Thymus (tissue), 11 donors: Measurements from ENCODE around the gene HOTAIR. TPM values are rescaled to one million over a fixed set of nuclear protein-coding genes. Genes with fewer than 3 reads are reported as not detected.
A peak's percentile ranks its signal among the peaks of the same experiment; 100 is the strongest.

ENCODE experiments used
- DNase-seq, 9 donors: peaks; one replicate each; pipeline ENCODE4 v3.0.0-alpha.2; 2013; ENCODE audit warnings: low spot score in 9 of 9, low read depth in 6 of 9, missing footprints in 1 of 9
- H3K27ac ChIP-seq, 2 donors: one replicate each; pipeline ENCODE4 v1.5.1; 2013; ENCODE audit warnings: control low read depth in 1 of 2, low read depth in 1 of 2, low read length in 1 of 2, mild to moderate bottlenecking in 1 of 2, moderate library complexity in 1 of 2
- H3K27me3 ChIP-seq, 2 donors: one replicate each; pipeline ENCODE4 v1.5.1; 2013; ENCODE audit warnings: low read length in 1 of 2; ENCODE audit not compliant: control insufficient read depth in 2 of 2, insufficient read depth in 1 of 2
- H3K36me3 ChIP-seq, 2 donors: one replicate each; pipeline ENCODE4 v1.5.1; 2013; ENCODE audit warnings: low read length in 1 of 2, mild to moderate bottlenecking in 1 of 2, moderate library complexity in 1 of 2; ENCODE audit not compliant: control insufficient read depth in 2 of 2, insufficient read depth in 2 of 2
- H3K4me1 ChIP-seq, 2 donors: one replicate each; pipeline ENCODE4 v1.5.1; 2013; ENCODE audit warnings: low read length in 2 of 2; ENCODE audit not compliant: control insufficient read depth in 2 of 2, insufficient read depth in 2 of 2
- H3K4me3 ChIP-seq, 2 donors: one replicate each; pipeline ENCODE4 v1.5.1; 2013; ENCODE audit warnings: low read length in 2 of 2, control low read depth in 1 of 2, mild to moderate bottlenecking in 1 of 2
- H3K9me3 ChIP-seq, 2 donors: one replicate each; pipeline ENCODE4 v1.5.1; 2013; ENCODE audit warnings: low read length in 1 of 2, mild to moderate bottlenecking in 1 of 2; ENCODE audit not compliant: control insufficient read depth in 2 of 2, insufficient read depth in 1 of 2
- WGBS: extraction: QIAGEN DNeasy Blood & Tissue Kit; methylation state at CpG from one replicate; pipeline ENCODE4 v1.1.7; 2013; 5-methylcytosine and 5-hydroxymethylcytosine counted together
- polyA plus RNA-seq: library from polyadenylated mRNA; stranded (reverse); fragments of 200-250 nt; gene quantifications from one replicate; pipeline ENCODE4 v1.2.3, GENCODE V29; 2013
- total RNA-seq: library from RNA; stranded (reverse); fragments of 120-200 nt; gene quantifications from one replicate; pipeline ENCODE4 v1.2.4, GENCODE V29; 2013
- donor health status: healthy.

HOTAIR gene
- total and polyA plus RNA-seq, 2 donors, result 0.25 TPM; not detected in 1

GRCh38 chr12:53977596-53978445 lies 3.1 kb upstream of the HOTAIR start:
- H3K27me3 ChIP-seq, result peaks cover 86 to 100% of the 10 kb centered on the region in 2 donors
- H3K4me3 ChIP-seq, result no peak overlapping the region
- no peak overlapping the region for H3K27ac ChIP-seq
- 6% methylated on average over 11 of the region's 11 CpGs for WGBS
- H3K9me3 ChIP-seq, result peaks cover 0 to 16% of the 10 kb centered on the region in 2 donors
- no peak for DNase-seq
- H3K4me1 ChIP-seq, result no peaks in the 10 kb centered on the region
- no peaks in the 10 kb centered on the region for H3K36me3 ChIP-seq

DNA sequence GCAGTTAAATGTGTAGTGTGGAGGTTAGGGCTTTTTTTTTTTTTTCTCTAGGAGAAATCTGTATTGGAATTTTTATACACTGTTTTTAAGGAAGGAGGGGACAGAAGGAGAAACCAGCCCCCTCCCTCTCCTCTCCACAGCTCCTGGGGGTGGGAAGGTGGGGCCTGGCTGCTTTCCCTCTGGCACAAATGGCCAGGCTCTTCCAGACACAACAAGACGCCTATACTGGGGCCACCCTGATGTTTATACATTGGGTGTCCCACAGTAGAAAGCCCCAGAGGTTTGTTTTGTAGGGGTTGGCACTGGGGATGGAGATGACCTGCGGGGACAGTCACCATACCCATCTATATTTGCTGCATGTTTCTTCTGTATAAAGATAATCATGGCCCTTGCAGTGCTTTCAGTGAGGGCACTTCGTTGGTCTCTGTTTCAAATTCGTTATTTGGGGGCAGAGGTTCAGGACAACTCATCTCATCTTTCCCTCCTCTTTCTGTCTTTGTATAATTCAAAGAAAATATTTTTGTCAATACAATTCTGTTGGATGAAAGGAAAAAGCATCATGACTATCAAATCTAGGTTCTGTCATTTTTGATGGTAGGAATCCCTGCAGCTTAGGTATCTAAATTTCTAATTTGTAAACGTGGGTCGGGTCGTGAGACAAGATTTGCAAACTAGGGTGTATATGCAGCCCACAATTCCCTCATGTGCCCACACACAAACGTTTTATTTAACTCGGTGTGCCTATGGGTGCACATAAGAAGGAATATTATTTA lies 2.3 kb upstream of the HOTAIR start:
- DNase-seq, result no peak
- Histone ChIP-seq H3K9me3 (peaks cover 0 to 16% of the 10 kb centered on the region in 2 donors), H3K27ac (no peak overlapping the region), H3K4me1 (no peaks in the 10 kb centered on the region), H3K36me3 (no peaks in the 10 kb centered on the region), H3K27me3 (peaks cover 84 to 100% of the 10 kb centered on the region in 2 donors), H3K4me3 (no peak overlapping the region)
- whole genome bisulfite sequencing, result 10% methylated on average over 9 of the region's 9 CpGs

DNA sequence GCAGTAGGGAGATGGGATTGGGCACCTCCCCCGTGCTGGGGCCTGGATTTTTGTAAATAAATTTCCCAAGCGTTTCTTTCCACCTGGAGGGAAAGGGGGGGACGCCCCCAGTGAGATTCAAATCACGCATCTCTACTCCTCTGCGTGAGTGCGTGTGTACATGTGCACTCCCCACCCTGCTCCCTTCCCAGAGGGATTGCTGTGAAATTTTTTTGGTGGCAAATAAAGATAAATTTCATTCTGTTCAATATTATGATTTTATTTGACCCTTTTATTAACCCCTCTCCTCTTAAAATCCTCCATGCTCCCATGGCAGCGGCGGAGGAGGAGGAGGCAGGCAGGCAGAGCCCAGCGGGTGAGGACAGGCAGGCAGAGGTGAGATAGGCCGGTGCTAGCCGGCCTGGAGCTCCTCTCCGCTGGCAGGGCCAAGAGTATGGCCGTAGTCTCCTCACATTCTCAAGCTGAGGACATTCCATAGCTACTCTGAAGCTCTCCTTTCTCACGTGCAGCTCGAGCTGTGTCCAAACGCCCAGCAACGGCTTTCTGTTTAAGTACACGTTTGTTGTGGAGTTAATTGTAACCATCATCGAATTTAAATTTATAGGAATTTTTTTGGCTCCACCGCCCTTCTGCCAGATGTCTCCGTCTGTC lies 1.5 kb upstream of the HOTAIR start:
- Histone ChIP-seq H3K27ac (no peak overlapping the region), H3K4me3 (no peak overlapping the region), H3K4me1 (no peaks in the 10 kb centered on the region), H3K9me3 (peaks cover 0 to 16% of the 10 kb centered on the region in 2 donors), H3K27me3 (peaks cover 84 to 100% of the 10 kb centered on the region in 2 donors), H3K36me3 (no peaks in the 10 kb centered on the region)
- no peak for DNase-seq
- 17% methylated on average over 21 of the region's 21 CpGs for WGBS

GRCh38 chr12:53975479-53976152 lies 862 bp upstream of the HOTAIR start:
- Histone ChIP-seq H3K4me3 (no peak overlapping the region), H3K9me3 (peaks cover 0 to 16% of the 10 kb centered on the region in 2 donors), H3K27me3 (peaks cover 85 to 100% of the 10 kb centered on the region in 2 donors), H3K27ac (no peak overlapping the region), H3K4me1 (no peaks in the 10 kb centered on the region), H3K36me3 (no peaks in the 10 kb centered on the region)
- DNase-seq, result no peak
- WGBS, result 9% methylated on average over 31 of the region's 31 CpGs

DNA sequence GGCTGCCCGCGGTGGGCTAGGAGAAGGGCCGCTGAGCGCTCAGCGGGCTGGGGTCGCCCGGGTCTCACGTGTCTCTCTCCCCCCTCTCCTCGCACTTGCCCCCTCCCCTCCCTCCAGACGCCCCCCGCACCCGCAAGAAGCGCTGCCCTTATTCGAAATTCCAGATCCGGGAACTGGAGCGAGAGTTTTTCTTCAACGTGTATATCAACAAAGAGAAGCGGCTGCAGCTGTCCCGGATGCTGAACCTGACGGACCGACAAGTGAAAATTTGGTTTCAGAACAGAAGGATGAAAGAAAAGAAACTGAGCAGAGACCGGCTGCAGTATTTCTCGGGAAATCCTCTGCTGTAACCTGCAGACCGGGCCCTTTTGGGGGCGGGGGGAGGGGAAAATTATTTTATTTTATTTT lies 314 bp upstream of the HOTAIR start:
- H3K9me3 ChIP-seq, result peaks cover 0 to 16% of the 10 kb centered on the region in 2 donors
- H3K27me3 ChIP-seq, result peaks cover 87 to 100% of the 10 kb centered on the region in 2 donors
- 4% methylated on average over 25 of the region's 25 CpGs for WGBS
- H3K27ac ChIP-seq, result no peak overlapping the region
- H3K36me3 ChIP-seq, result no peaks in the 10 kb centered on the region
- H3K4me3 ChIP-seq, result peak overlapping the region in 1 of 2 donors; percentile 30
- no peak for DNase-seq
- H3K4me1 ChIP-seq, result no peaks in the 10 kb centered on the region

GRCh38 chr12:53973236-53974042 lies 1.3 kb downstream of the HOTAIR start:
- DNase-seq, result no peak
- Histone ChIP-seq H3K4me1 (no peaks in the 10 kb centered on the region), H3K4me3 (no peak overlapping the region), H3K36me3 (no peaks in the 10 kb centered on the region), H3K27ac (no peak overlapping the region), H3K27me3 (peaks cover 86 to 100% of the 10 kb centered on the region in 2 donors), H3K9me3 (peaks cover 0 to 16% of the 10 kb centered on the region in 2 donors)
- WGBS, result 5% methylated on average over 70 of the region's 71 CpGs

DNA sequence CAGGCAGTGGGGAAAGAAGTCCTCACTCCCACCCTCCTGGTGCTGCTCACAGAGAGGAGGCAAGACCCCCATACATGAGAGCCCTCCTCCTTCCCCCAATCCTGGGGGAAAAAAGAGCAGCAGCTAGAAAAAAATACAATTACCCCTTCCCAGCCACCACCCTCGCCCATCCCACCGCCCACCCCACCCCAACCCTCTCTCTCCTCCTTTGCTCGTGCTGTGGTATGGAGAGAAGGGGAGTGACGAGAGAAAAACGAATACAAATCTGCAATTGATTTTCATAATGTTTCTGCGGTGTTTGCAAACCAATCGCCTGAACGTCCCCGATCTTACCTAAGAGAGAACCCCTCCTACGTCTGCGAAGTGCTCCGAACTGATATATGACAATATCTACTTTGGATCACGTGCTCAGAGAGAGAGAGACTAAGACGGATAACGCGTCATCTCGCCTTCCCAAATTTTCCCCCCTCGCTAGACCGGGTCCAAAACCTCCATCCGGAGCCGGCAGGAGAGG lies 2.0 kb downstream of the HOTAIR start, which contains the start of gene HOXC11:
Gene HOXC11 (plus strand): TSS at position 405 of the 514 bp plus-strand sequence. CDS start 116 bp downstream, outside the sequence.
- no peak within 1 kb of the TSS for H3K27ac ChIP-seq
- H3K9me3 ChIP-seq, result peaks cover 0 to 16% of the 10 kb centered on the region in 2 donors
- no peak for DNase-seq
- no peaks in the 10 kb centered on the region for H3K4me1 ChIP-seq
- peaks cover 87 to 100% of the 10 kb centered on the region in 2 donors for H3K27me3 ChIP-seq
- no peak within 1 kb of the TSS for H3K4me3 ChIP-seq
- no peaks in the 10 kb centered on the region for H3K36me3 ChIP-seq
- WGBS, result 8% methylated on average over 21 of the region's 21 CpGs
